Stimulated activated CD8-positive, alpha-beta memory T cell treated with anti-CD3 and anti-CD28 coated beads, Interleukin-4, amount 100 ng/mL, for 1 hour (primary cell): ENCODE measurements around the gene RBM27.
"Not testable (repeated sequence)": the region's sequence is repeated elsewhere in the genome, so short reads cannot be mapped to it uniquely, and the experiment has no call there.

Source experiments
- DNase-seq, 2 donors: peaks; one replicate each; pipeline ENCODE4 v3.0.0-alpha.2; 2020; ENCODE audit warnings: low read depth in 2 of 2, low spot score in 1 of 2

RBM27 gene

DNA sequence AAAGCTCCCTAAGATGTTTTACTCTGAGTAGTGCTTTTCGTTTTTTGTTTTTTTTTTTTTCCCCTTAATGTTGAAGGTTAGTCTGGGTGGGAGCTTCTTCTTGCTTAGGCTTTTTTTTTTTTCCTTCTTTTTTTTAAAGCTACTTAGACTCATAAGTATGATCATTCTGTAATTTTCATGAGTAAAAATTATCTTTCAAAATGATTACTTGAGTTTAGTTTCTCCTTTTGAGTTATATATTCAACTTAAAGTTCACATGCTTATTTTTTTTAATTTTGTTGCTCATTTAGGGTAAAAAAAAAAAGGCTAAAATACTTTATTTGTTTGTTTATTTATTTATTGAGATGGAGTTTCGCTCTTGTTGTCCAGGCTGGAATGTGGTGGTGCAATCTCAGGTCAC is 2.9 kb downstream of the RBM27 start:
- no peak for DNase-seq

DNA sequence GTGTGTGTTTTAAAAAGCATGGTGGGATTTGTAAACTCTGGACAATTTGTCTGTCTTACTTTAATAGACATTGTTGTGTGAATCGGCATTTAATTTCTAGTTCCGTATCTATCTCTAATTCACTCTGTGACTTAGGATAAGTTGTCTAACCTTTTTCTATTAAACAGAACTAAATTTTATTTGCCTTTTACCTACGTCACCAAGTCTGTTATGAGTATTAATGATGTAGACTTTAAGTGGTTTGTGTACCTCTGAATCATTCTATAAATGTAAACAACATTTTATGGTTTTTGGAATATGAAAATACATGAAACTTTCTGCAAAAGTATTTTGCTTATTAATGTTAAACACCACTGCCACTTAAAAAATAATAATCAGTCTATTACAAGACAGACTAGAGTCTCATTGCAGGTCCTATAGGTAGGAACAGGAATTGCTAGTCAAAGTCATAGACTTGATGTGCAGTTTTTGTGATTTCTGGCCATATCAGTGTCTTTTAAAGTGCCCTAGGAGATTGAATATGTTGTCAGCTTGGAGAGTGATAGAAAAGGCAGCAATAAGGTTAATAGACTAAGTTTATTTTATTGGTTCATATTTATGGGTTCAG is 5.6 kb downstream of the RBM27 start:
- no peak for DNase-seq

DNA sequence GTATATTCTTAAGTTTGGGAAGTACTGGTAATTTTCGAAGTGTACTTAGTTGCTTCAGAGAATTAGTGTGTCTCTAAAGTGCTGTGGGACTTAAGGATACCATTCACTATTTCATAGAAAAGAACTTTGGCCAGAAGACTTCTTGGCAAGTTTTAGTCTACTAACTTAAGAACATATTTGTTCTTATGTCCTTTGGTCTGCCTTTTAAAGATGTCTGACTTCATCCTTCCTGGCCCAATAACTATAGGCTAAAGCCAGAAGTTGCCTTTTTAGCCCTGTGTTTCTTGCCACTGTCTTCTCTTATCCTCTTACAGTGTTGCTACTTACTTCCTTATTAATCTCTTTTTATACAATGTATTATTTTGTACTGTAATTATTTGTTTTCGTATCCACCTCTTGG is 6.3 kb downstream of the RBM27 start:
- DNase-seq: no peak

DNA sequence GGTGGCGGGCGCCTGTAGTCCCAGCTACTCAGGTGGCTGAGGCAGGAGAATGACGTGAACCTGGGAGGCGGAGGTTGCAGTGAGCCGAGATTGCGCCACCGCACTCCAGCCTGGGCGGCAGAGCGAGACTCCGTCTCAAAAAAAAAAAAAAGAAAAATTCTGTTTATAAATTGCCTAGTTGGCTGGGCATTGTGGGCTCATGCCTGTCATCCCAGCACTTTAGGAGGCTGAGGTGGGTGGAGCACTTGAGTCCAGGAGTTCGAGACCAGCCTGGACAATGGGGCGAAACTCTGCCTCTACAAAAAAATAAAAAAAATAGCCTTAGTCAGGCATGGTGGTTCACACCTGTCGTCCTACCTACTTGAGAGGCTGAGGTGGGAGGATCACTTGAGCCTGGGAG is 7.4 kb downstream of the RBM27 start:
- DNase-seq: not testable (repeated sequence)

DNA sequence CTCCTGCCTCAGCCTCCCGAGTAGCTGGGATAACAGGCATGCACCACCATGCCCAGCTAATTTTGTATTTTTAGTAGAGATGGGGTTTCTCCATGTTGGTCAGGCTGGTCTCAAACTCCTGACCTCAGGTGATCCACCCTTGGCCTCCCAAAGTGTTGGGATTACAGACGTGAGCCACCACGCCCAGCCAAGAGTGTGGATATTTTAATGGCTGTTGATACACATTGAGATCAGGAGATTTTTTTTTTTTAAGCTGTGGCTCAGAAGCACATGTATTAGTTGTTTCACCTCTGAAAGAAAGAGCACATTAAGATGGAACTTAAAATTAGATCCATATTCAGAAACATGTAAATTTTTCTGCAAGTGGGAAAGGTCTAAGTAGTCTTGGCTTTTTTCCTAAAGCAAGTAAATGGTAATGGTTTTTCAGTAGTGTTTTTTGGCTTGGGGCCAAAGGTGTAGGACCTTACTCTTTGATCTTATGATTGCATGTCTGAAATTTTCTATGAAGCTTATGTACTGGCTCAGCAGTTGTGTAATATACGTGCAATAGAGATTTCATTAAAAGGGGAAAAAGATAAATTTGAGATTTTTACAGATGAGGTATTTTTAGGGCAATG is 9.9 kb downstream of the RBM27 start:
- DNase-seq: no peak

DNA sequence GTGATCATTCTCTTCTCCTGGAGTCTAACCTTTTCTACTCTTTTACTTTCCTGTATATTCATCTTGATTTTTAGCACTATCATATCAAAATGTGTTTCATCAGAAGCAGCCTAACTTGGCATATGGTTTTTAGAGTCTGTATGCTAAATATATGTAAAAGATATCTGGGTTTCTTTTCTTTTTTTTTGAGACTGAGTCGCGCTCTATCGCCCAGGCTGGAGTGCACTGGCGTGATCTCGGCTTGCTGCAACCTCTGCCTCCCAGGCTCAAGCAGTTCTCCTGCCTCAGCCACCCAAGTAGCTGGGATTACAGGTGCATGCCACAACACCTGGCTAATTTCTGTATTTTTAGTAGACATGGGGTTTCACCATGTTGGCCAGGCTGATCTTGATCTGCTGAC is 11.5 kb downstream of the RBM27 start:
- not testable (repeated sequence) for DNase-seq

DNA sequence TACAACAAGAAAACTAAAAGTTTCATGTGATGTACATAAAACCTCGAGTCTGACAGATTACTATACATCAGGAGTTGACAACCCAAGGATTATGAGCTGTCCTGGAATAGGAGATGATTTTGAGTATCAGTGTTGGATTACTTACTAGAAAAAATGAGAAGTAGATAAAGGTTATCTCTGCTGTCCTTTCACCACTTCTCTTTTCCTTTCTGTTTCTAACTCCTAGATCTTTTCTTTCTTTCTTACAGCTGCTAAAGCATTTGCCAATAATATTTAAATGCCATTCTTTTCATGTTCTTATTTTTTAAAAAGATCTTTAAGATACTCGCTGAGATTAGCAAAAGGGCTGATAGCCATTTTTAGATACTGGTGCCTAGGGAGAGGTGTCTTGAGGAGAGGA is 14.8 kb downstream of the RBM27 start:
- no peak for DNase-seq

DNA sequence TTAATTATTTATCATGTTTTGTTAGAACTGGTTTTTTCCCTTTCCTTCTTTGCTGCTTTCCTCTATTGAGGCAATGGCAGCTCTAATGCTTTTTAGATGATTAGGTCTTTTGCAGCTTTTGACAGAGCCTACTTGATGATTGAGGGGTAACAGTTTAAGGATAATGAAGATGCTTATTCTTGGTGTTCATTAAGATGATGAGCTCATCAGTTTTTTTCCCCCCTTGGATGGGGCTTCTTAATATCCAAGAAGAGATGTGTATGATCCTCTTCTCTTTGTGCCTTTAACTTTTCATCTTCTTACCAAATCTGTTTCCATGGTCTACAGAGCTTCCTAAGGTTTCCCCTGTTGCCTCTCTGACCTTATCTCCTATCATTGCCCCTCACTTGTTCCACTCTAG is 15.8 kb downstream of the RBM27 start:
- DNase-seq: no peak

DNA sequence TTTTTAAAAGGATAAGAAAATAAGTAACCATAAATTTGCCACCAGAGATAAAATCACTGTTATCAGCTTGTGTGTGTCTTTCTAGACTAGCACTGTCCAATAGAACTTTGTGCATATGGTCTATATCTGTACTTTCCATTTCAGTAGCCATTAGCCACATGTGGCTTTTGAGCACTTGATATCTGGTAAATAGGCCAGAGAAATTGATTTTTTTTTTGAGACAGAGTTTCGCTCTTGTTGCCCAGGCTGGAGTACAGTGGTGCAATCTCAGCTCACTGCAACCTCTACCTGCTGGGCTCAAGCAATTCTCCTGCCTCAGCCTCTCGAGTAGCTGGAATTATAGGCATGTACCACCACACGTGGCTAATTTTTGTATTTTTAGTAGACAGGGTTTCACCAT is 17.8 kb downstream of the RBM27 start:
- no peak for DNase-seq

DNA sequence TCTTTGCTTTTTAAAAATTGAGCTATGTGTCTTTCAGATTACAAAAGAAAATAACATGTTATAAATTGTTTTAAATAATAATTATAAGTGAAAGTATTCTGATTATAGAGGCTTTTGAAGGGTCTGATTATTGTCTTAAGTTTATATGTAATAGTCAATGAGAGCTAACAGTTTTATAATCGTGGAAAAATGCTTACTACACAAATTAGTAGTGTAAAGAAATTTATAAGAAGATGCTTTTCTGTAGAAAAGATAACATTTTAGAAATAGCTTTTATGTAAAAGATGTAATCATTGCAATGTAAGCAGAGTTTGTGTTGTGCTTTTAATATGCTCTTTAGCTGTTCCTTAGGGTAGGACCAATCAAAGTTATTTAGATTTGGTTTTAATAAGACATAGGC is 18.6 kb downstream of the RBM27 start:
- DNase-seq: no peak

DNA sequence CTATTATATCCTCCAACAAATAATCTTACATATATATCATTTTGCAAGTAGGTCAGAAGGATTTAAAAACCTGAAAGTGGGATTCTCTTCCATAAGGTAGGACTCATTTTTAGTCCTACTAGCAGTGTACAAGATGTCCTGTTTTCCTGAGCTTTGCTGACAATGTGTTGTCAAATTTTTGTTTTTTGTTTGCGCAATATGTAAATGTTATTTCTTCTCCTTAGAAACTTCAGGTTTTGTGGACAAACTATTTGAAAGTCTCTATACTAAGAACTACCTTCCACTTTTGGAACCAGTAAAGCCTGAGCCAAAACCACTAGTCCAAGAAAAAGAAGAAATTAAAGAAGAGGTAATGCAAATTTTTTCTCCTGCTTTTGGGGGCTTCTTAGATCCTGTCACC is 19.8 kb downstream of the RBM27 start:
- no peak for DNase-seq

DNA sequence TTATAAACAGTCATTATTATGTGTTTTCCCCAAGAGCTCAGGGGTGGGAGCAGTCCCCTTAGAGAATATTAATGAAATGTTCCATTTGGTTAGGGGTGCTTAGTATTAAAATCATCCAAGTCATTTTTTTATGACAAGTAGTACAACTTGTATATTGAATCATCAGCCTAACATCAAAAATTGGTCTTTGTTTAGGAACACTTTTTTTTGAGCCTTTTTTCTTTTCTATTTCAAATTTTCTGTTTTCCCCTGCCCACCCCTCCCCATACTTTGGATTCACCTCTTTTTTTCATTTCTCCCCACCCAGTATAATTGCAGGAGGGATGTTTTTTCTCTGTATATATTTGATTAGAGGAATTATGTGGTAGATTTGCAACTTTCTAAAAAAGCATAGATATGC is 25.8 kb downstream of the RBM27 start:
- no peak for DNase-seq

DNA sequence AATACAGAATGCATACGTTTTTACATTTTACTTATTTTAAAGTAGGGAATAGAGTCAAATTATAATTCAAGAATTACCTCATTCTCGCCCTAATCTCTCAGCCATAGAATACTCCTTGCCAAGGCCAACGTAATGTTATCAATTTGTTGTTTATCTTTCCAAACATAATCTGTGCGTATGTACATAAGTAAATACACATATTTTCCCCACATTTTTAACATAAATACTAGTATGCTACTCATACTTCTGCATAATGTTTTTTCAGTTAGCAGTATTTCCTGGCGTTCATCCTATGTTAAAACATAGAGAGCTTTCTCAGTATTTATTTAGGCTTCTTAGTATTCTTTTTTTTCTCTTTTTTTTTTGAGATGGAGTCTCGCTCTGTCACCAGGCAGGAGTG is 28.8 kb downstream of the RBM27 start:
- DNase-seq: no peak

DNA sequence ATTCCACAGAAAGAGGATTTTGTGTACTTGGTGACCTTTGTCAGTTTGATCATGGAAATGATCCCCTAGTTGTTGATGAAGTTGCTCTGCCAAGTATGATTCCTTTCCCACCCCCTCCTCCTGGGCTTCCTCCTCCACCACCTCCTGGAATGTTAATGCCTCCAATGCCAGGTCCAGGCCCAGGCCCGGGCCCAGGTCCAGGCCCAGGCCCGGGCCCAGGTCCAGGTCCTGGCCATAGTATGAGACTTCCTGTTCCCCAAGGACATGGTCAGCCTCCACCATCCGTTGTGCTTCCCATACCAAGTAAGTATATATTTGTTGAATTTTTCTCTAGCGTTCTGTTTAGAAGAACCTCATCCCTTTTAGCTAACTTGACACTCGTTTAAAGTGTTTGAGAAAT is 30.0 kb downstream of the RBM27 start:
- no peak for DNase-seq

DNA sequence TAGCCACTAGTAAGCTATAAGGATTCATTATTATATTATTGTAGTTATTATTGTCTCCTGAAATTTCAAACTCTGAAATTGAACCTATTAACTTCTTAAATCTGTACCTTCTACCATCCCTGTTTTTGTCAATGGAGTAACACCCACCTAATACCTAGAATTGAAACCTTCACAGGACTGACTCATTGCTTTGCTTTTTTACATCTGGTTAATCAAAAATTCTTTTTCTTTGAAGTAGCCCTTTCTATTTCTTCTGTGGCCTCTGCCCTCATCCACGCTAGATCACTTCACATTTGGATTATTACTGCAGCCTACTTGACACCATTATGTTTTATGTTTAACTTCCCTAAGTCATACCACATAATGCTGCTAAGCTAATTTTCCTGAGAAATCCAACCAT is 35.6 kb downstream of the RBM27 start:
- no peak for DNase-seq

DNA sequence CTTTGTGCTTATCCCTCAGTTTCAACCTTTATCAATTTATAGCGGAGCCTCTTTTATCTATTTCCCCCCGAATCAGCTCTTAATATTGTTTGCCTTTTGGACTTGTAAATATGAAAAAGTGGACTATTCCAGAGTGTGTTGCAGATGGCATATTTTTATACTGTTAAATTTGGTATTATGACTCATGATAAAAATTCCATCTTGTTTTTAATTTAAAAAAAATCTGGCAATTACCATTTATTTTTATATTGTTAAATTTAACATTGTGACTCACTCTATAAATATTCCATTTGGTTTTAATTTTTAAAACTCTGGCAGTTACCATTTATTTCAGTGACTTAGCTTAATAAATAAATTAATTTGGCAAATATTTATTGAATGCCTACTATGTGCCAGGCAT is 37.5 kb downstream of the RBM27 start:
- no peak for DNase-seq

DNA sequence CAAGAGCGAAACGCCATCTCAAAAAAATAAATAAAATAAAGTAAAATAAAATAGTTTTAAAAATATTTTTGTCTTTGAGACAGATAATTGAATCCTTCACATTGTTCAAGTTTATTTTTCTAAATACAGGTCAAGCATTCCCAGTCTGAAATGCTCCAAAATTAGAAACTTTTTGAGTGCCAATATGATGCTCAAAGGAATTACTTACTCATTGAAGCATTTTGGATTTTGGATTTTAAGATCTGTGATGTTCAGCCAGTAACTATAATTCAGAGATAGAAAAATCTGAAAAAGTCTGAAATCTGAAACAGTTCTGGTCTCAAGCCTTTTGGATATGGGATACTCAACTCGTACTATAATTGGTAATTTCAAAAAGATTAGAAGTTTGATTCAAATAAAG is 39.8 kb downstream of the RBM27 start:
- DNase-seq: no peak

DNA sequence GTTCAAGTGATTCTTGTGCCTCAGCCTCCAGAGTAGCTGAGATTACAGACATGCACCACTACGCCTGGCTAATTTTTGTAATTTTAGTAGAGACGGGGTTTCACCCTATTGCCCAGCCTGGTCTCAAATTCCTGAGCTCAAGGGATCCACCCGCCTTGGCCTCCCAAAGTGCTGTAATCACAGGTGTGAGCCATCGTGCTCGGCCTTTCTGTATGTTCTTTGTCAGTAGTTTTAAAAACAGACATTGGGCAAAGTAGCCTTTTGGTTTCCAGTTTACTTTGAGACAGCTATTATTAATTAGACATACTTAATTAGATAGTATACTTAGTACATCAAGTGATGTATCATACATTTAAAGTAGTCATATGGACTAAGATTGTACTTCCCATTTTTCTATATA is 45.2 kb downstream of the RBM27 start:
- DNase-seq: no peak

DNA sequence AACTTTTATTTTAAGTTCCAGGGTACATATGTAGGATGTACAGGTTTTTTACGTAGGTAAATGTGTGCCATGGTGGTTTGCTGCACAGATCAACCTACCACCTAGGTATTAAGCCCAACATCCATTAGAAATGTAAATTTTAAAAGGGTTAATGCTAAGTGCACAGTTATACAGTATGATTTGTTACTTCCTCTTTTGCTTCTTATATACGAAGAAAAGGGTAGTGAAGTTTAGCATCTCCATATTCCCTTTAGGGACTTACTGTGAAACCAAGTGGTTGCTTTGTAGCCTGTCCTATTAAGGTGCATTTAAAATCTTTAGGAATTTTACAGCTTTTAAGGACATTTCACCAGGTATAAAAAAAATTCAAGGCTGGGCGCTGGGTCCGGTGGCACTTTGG is 46.4 kb downstream of the RBM27 start:
- no peak for DNase-seq
